Fibroblast of the conjunctiva (primary cell): ENCODE measurements around the gene HDLBP.

Experiments used
- DNase-seq: peaks from one replicate; pipeline ENCODE4 v3.0.0-alpha.2; 2010; ENCODE audit warnings: low read depth

Gene HDLBP

DNA sequence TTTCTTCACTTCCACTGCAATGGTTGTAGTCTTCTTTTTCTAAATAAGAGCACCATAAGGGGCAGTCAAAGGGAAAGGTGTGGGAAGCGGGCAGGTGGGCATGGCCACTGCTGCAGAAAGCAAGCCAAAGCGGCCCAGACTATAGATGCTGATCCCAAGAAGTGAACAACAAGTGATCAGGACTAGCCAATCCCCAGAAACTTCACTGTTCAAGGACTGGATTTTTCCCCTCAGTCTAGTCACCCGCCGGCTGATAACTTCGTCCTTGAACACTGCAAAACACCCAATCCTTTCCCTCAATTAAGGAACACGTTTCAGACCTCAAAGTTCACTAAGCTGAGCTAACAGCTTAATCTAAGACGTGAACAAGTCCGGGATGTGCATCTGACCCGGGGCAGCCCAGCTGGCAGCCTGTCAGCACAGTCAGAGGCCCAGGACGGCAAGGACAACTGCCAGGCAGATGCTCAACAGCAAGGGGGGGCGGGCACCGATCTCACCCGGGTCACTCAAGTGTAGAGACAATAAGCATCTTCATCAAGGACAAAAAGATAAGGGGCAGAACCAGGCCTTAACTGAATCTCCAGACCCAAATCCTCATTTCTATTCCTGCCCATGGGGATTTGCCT lies 59.8 kb downstream of the HDLBP start:
- no peak for DNase-seq

DNA sequence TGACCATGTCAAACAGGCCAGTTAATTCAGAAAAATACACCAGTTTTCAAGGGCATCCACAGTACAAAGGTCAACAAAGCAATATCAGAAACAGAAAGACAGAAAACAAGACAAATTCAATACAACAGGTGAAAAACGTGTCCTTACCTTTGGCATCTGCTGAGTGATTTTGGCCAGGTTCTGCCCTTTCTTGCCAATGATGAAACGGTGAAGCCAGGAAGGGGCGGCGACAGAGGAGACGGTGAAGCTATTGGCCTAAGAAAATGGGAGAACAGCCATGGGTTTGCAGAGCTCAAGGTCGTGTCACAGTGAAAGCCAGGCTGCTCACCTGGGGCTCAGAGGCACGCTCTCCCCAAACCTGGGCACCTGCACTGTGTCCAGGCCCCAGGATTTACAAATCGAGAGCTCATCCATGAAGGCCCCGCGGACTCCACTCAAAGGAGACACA lies 60.5 kb downstream of the HDLBP start:
- no peak for DNase-seq

DNA sequence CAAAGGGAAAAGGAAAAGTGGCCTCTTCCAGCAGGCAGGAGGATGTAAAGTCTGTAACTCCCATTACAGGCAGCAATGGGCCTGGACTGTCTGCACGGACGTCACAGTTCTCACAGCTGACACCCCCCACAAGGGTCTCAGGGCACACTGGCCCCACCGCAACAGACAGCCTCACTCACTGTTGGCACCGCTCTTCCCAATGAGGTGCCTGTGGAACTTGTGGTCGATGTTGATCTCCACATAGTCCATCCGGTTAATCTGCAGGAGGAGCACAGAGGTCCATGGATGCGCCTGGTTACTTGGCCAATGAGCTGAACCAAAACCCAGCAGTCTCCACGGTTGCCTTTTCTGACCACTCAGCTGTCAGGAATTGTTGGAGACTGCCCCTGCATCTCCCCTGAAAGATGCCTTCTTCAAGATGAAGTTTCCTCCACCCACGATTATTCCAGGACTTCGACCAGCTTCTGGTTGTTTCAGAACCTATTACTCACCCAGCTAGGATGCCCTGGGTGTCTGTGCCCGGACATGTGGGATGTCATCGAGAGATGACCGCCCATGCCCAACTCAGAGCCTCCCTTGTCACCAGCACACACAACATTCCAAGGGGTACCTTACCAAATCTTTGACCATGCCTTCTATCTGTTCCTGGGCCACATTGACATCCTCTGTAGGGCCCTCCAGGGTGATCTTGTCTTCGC lies 62.5 kb downstream of the HDLBP start:
- no peak for DNase-seq

DNA sequence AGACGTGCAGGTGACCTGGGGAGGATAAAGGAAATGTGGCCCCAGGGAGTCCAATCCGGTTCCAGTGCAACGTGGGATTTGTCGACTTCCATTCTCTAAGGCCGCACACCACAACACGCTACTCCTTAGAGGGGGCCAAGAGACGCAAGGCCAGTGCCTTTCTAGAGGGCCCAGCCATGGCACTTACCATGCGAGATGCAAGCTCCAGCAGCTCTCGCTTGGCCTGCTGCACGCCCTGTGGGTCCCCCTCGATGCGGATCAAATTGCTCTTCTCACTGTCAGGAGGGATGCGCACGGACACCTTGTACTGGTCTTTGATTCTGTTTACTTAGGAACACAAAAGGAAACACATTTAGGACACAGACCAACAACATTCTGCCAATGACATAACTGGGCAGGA lies 65.8 kb downstream of the HDLBP start:
- DNase-seq, result no peak

DNA sequence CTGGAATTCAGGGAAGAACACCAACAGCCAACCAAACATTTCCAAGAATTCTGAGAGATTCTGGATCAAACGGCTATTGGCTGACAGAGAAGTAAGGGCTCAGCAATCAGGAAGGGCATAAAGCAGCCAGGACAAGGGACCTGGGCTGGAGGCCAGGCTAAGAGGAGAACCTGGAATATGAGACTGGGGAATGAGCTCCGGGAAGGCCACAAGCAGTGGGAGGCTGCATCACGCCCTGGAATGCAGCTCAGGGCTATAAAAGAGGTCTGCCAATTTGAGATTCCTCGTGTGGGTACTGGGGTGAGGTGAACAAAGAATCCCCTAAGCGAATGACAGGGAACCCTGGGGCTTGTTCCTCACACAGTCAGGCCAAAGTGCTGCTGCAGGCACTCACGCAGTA lies 66.6 kb downstream of the HDLBP start:
- DNase-seq, result no peak

DNA sequence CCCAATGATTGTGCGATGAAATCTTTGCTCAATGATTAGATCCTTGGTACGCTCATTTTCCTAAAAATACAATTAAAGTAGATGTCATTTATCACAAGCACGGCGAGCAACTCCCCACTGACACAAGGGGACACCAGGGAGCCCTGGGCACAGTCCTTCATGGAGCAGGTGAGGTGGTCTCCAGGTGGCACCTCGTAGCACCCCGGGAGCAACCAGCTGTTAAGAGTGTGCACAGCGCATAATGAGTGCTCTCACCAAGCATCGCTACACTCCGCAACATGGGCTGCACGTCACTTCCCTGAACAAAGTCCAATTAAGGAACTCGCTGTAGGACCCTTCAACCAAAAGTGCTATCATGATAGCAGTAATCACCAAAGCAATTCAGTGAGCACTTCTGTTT lies 67.2 kb downstream of the HDLBP start:
- DNase-seq, result no peak

DNA sequence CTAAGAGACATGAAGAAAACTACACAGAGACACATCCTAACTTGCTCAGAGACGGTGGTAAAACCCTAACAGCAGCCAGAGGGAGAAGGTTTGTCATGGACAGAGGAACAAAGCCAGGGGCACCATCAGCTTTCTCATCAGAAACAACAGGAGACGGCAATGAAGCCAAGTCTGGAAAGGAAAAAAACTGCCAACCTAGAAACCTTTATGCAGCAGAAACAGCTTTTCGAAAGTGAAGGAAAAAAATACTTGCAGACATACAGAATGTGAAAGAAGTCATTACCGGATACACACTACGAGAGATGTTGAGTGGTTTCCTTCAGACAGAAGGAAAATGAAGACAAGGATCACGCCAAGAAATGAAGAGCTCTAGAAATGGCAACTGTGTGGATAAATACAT lies 71.1 kb downstream of the HDLBP start:
- no peak for DNase-seq

DNA sequence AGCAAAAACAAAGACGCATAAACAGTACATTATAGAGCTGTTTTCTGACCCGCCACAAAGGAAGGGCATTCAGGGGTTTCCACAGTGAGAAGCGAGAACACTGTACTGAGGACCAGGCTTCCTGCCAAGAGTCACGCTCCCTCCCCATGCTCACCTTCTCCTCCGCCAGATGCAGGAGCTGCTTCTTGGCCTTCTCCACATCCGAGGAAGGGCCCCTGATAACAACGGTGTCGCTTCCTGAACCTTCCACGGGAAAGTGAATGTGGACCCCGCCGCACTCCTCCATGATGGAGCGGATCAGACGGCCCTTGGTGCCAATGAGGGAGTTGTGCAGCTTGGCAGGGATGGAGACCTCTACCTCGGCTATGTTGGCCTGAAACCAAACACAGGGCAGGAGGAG lies 73.2 kb downstream of the HDLBP start:
- DNase-seq, result no peak

DNA sequence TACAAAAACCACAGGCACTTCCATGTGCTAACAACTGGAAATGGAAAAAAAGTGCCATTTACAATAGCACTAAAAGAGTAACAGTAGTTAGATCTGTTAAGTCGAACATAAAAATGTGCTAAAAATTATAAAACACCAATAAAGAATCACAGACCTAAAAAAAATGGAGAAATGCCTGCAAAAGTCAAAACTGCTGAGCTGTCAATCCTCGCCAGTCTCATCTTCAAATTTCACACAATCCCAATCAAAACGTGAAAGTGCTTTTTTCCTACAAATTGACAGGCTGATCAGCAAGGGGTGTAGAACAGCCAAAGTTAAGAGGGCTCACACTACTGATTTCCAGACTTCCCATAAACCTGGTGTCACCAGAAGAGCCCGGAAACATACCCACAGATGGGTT lies 73.8 kb downstream of the HDLBP start:
- no peak for DNase-seq

DNA sequence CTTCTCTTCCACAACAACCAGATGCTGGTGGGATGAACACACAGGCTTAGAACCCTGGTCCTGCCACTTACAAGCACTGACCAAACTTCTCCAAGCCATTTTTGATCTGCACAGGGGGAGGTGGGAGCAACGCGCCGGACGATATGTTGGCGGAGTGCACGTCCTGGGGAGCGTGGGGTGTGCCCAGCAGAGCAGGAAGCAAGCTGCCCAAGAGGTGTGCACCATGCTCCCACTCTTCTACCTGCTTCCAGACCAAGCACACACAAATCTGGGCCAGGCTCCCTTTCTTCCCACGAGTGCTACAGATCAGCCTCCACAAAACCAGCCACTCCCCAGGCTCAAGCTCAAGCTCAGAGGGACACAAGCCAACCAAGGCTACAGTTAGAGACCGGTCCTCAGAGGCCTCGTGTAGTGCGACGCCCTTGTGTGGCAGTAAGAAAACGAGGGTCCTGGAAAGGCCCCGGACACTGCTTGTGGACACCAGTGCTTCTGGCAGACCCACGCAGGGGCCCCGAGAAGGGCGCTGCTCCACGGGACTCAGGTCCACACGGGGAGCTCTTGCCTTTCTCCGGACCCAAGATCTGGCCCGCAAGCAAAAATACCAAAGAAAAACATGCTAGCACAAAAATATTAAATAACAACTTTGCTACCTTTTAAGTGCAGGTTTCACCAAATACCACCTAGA lies 75.0 kb downstream of the HDLBP start:
- no peak for DNase-seq

DNA sequence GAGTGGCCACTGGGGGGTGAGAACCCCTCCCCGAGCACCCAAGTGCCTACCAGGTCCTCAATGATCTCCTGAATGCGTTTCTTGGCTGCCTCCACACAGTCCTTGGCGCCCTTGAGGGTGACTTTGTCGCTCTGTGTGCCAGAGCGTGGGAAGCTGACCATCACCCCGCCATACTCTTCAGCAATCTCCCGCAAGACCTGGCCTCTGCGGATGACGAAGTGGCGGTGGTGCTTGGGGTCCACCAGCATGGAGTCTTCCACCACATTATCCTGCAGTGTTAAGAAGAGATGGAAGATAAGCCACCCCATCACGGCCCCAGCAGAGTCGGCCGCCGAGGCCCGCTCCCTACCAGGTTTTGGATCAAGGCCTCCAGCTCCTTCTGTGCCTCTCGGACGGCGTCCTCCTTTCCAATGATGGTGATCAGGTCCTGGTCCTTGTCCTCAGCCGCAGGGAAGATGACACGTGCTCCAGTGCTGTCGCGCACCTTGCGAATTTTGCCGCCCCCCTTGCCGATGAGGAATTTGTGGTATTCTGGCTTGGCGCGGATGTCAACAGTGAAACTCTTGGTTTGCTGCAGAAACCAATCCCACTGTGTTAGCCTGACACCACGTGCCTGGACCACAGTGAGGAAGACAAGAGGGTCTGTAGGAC lies 75.8 kb downstream of the HDLBP start:
- DNase-seq, result no peak

DNA sequence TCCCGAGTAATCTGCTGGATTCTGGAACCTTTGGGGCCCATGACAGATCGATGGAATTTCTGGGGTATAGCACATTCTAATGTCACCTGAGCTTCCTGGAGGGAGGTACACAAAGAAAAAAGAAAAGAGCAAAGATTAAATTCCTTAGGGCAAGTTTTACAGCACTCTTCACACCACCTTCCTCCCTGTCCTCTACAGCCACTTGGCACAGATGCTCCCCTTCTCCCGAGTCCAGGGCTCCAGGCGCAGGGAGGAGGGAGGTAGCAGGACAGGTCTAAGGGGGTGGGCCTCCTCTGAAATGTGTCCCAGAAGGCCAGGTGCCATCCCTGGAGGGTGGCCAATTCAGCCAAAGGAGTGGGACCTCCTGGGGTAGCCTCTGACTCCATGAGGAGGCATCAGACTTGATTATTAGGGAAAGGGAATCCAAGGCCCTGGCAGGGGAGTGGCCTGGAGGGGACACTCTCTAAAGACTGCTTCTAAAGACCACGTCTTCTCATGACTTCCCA lies 76.7 kb downstream of the HDLBP start:
- no peak for DNase-seq

DNA sequence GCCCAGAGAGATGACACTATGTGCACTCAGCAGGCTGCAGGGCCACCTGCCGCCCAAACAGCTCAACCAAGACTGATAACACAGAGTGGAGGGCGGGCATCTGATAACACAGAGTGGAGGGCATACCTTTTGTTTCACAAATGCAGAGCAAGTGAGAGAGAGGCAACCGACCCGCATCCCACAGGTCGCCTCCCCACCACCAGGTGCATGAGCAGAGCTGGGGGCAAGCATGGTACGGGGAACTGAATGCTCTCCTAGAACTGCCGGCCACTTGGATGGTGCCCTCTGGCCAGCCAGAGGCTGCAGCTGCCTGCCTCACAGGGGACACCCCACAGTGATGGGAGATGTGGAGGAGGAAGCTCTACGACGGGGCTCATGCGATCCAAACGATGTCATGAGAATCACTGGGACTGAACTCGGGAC lies 77.5 kb downstream of the HDLBP start:
- no peak for DNase-seq

DNA sequence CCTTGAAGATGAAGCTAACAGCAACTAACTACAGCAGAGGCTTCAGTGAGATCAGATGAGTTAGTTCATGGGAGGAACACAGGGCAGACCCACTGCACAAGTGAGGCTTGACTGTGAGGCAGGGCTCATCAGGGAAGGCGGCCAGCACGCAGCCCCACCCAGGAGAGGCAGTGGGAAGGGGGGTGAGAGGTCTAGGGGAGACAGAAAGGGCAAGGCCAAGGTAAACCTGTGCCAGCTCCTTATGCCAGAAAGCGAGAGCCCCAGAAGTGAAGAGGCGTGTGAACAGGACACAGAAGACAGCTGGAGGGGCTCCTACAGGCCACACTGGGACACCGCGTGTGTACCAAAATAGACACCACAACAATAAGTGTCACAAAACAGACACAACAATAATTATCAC lies 78.4 kb downstream of the HDLBP start:
- no peak for DNase-seq

DNA sequence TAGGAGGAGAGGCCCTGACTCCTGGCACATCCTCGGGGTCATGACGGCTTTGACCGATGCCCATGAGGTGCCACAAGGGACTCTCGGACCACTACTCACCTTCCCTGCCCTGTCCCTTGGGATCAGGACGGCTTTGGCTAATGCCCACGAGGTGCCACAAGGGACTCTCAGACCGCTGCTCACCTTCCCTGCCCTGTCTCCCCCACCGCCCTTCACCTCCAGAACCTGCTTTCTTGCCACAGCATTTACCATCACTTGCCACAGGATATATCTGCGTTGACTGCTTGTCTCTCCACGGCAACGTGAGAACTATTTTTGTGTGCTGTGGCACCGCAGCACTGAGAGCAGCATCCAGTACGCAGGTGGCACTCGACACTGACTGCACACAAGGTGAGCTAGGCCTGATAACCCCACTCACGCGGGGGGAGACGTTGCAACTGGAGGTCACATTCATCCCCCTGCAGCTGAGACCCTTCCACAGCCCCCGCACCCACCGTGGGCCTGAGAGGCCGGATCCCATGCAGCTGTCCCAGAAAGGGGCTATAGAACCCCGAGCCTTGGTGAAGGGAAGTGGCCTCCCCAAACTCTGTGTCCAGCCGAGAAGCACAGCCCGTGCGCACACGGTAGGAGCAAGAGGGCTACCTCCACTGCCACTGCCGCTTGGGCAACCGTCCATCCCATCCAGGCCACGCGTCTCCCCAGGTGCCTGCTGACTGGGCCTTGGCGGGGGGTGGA lies 79.4 kb downstream of the HDLBP start:
- DNase-seq, result no peak

DNA sequence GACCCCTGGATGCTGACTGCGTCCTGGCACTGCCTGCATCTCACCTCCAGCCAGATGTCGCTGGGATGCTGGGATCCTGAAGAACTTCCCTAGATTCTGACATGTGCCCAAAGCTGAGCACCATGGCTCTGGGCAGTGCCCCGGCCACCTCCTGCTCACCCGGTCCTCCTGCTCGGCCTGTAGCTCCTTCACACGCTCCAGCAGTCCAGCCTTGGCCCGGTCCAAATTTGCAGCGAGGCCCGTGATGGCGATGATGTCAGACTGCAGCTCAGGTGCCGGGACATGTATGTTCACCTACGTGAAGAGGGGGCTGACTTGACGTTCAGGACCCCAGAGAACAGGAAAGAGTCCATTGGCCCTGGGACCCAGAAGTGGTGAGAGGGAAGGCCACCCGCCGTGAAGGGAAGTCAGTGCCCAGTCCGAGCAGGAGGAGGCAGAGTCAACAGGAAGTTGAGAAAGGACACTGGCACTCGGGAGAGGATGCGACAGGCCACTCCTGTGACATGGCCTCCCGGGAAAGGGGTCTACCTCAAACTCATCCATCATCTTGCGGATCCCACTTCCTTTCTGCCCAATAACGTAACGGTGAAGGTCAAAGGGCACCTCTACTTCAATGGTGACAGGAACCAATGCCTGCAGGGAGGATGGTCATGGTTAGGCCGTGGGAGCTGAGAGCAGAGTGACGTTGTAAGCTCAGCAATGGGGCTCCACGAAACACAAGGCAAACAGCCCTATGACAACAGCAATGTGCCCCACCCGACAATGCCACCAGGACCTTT lies 80.3 kb downstream of the HDLBP start:
- DNase-seq, result no peak

DNA sequence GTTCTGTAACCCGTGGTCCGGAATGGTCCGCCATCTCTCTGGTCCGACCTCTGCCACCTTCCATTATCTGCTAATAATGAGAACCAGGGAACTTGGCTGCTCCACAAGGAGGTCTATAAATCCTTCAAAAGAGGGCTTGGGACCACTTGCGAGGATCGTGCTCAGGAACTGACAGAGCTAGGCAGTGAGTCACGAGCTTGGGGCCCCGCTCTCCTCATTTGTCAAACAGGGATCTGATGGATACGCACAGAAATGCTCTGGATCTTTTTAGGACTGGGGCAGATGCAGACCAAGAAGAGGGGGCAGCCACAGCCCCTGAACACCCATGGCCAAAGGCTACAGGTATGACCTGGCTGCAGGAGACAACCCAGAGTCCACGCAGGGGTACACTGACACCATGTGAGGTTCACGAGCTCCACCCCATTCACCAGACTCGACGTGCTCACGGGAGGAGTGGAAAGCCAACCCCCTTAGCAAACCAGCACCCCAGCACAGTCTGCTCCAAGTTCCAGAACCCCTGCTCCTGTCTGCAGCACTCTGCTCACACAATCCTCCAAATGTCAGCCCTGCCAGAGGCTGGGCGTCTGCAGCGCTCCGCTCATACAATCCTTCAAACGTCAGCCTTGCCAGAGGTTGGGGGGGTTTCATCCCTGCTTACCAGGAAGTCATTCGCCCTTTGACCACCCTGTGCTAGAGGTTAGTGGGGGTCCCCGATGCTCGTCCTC lies 81.2 kb downstream of the HDLBP start:
- DNase-seq, result no peak

DNA sequence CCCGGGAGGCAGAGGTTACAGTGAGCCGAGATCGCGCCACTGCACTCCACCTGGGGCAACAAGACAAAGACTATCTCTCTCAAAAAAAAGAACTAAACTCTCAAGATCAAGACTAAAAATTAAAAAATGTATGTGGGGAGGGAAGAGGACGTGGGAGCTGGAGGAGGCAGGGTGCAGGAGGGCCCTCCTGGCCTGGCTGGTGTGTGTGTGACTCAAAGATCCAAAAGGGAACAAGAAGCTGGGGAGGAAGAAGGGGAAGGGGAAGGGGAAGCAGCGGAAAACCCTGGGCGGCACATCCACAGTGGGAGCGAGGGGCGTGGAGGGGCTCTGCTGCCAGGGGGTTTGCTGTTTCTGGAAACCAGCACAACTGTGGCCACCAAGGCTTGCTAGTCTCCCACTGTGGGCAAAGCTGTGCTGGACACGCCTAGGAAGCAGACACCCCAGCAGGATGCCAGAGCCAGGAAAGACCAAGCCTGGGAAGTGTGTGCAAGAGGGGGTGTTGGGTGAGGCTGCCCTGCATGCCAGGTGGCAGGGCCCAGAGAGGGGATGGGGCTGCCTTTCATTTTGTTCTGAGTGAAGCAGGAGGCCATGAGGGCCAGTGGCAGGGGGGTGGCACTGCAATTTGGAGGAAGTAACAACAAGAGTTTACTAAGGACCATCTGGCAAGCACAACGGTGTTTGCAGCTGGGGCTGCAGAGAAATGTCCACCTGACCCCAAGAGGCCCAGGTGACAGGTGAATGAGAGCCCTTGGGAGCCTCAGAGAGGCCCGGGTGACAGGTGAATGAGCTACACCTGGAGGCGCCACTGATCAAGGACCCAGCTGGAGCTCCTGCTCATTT lies 82.5 kb downstream of the HDLBP start:
- no peak for DNase-seq

DNA sequence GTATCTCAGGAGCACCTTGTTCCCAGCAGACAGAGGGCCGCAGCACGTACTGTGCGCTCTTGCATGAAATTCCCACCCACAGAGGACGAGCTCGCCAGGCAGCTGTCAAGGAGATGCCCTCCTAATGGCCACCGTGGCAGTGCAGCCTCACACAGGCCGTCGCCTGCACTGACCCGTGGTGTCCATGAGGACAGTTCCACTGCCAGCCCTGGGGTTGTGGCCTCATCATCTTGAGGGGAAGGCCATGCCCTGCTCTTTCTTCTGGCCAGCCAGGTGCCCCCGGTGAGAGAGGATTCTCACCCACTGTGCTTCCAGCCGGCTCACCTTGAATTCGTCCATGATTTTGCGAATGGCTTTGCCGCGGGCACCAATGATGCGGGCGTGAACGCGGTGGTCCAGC lies 85.0 kb downstream of the HDLBP start:
- no peak for DNase-seq
